ENCODE data around the gene SRL.

- TF ChIP-seq CTCF (IDR thresholded peaks at IDR 0.05) (no peak), POLR2A (IDR thresholded peaks at IDR 0.05) (no peak), POLR2AphosphoS5 (IDR thresholded peaks at IDR 0.05) (no peak), EP300 (IDR thresholded peaks at IDR 0.05) (no peak)
These were observed 16.8 kb downstream of the SRL start for GRCh38 chr16:4225075-4225474.

Data from sigmoid colon (tissue), 4 donors.